Measurements from ENCODE around the gene MGAM2. TPM values are rescaled to one million over a fixed set of nuclear protein-coding genes. Genes with fewer than 3 reads are reported as not detected.

Gene MGAM2
- total RNA-seq, 2 experiments from 2014 or later, result not detected

DNA sequence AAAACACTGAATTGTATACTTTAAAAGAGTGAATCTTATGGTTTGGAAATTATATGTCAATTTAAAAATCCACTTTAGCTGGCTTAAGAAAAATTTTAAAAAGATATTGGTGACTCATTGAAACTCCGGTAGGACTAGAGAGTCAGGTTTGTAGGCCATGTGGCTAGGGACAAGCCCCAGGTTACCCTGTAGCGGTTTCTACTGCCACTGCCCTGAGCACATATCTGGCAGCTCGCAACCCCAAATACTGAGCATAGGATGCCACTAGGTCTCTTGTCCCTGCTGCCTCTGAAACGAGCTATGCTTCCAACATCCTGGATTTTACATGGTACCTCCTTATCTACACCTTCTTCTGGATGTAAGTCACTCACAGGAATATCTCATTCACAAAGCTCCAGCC lies 1.4 kb upstream of the MGAM2 start:
- Histone ChIP-seq H3K36me3 (ENCODE audit: insufficient read depth, low read length) (no peaks in the 10 kb centered on the region), H3K9me2 (ENCODE audit: insufficient read depth, low read length) (no peaks in the 10 kb centered on the region), H4K20me1 (ENCODE audit: insufficient read depth, low read length) (no peaks in the 10 kb centered on the region), H3K9me3 (ENCODE audit: low read length) (no peaks in the 10 kb centered on the region), H3K27ac (ENCODE audit: low read depth, low read length, poor library complexity, severe bottlenecking) (no peak overlapping the region), H3K4me3 (ENCODE audit: low read depth, low read length, poor library complexity, severe bottlenecking) (no peak overlapping the region), H3K79me2 (ENCODE audit: insufficient read depth, low read depth, low read length) (no peaks in the 10 kb centered on the region), H2AFZ (ENCODE audit: low read length) (no peak overlapping the region), H3K4me2 (ENCODE audit: low read length) (no peak overlapping the region), H3K4me1 (ENCODE audit: insufficient read depth, low read length, poor library complexity, severe bottlenecking) (no peaks in the 10 kb centered on the region)
- no TSS peak for BruUV-seq (replicated peaks)
- intact Hi-C loops (cut with micrococcal nuclease; ENCODE audit: unreplicated experiment), result no loop called here
- CTCF ChIA-PET (ENCODE audit: unreplicated experiment), result no interaction called here
- DNase-seq (ENCODE audit: low spot score), result no peak
- POLR2A ChIA-PET, result no interaction called here
- TF ChIP-seq EZH2phosphoT487 (IDR thresholded peaks at IDR 0.05; ENCODE audit: borderline replicate concordance, low read depth, low read length), result no peak
- TF ChIP-seq, protein P1, sequence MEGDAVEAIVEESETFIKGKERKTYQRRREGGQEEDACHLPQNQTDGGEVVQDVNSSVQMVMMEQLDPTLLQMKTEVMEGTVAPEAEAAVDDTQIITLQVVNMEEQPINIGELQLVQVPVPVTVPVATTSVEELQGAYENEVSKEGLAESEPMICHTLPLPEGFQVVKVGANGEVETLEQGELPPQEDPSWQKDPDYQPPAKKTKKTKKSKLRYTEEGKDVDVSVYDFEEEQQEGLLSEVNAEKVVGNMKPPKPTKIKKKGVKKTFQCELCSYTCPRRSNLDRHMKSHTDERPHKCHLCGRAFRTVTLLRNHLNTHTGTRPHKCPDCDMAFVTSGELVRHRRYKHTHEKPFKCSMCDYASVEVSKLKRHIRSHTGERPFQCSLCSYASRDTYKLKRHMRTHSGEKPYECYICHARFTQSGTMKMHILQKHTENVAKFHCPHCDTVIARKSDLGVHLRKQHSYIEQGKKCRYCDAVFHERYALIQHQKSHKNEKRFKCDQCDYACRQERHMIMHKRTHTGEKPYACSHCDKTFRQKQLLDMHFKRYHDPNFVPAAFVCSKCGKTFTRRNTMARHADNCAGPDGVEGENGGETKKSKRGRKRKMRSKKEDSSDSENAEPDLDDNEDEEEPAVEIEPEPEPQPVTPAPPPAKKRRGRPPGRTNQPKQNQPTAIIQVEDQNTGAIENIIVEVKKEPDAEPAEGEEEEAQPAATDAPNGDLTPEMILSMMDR (conservative IDR thresholded peaks at IDR 0.05; ENCODE audit: low read length), result no peak

DNA sequence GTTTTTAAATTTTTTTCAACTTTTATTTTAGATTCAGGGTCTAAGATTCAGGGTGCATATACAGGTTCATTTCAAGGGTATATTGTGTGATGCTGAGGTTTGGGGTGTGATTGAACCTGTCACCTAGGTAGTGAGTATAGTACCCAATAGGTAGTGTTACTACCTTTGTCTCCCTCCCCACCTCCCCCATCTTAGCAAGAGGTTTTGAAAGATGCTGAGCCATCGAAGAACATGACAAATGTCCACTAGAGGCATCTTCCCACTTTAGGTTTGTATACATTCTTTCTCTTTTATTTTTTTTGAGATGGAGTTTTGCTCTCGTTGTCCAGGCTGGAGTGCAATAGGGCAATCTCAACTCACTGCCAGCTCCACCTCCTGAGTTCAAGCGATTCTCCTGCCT lies 880 bp upstream of the MGAM2 start:
- Histone ChIP-seq H3K9me3 (ENCODE audit: low read length) (no peaks in the 10 kb centered on the region), H3K4me3 (ENCODE audit: low read depth, low read length, poor library complexity, severe bottlenecking) (no peak overlapping the region), H3K36me3 (ENCODE audit: insufficient read depth, low read length) (no peaks in the 10 kb centered on the region), H4K20me1 (ENCODE audit: insufficient read depth, low read length) (no peaks in the 10 kb centered on the region), H3K27ac (ENCODE audit: low read depth, low read length, poor library complexity, severe bottlenecking) (no peak overlapping the region), H2AFZ (ENCODE audit: low read length) (no peak overlapping the region), H3K79me2 (ENCODE audit: insufficient read depth, low read depth, low read length) (no peaks in the 10 kb centered on the region), H3K4me1 (ENCODE audit: insufficient read depth, low read length, poor library complexity, severe bottlenecking) (no peaks in the 10 kb centered on the region), H3K4me2 (ENCODE audit: low read length) (no peak overlapping the region), H3K9me2 (ENCODE audit: insufficient read depth, low read length) (no peaks in the 10 kb centered on the region)
- BruUV-seq (replicated peaks), result no TSS peak
- intact Hi-C loops (cut with micrococcal nuclease; ENCODE audit: unreplicated experiment), result no loop called here
- CTCF ChIA-PET (ENCODE audit: unreplicated experiment), result no interaction called here
- TF ChIP-seq, protein P1 (conservative IDR thresholded peaks at IDR 0.05; ENCODE audit: low read length), result 0 out of 2 replicates have a peak, but pooled peaks have one; percentile 10
- no peak for TF ChIP-seq EZH2phosphoT487 (IDR thresholded peaks at IDR 0.05; ENCODE audit: borderline replicate concordance, low read depth, low read length)
- POLR2A ChIA-PET, result interaction anchor here (0.9 kb wide), 1 partner anchor 24 kb away, joined by 3 read pairs; no protein-coding TSS in a partner anchor
- no peak for DNase-seq (ENCODE audit: low spot score)

DNA sequence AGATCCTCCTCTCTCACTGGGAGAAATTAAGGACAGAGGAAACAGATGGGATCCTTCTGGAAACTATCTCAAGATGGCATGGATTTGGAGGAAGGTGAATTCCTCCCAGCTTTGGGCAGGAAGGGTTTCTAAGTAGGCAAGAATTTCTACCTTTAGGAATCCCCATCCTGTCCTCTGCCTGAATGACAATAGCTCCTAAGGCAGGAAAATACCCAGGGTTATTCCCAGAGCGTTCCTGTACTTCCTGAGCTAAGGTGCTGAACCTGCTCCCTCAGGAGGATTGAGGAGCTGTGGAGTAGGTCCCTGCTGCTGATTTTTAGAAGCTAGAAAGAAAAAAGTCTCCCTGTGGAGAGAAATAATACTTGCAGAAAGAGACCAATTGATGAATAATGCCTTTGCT lies 568 bp downstream of the MGAM2 start:
- Histone ChIP-seq H3K4me3 (ENCODE audit: low read depth, low read length, poor library complexity, severe bottlenecking) (no peak overlapping the region), H3K4me1 (ENCODE audit: insufficient read depth, low read length, poor library complexity, severe bottlenecking) (no peaks in the 10 kb centered on the region), H3K79me2 (ENCODE audit: insufficient read depth, low read depth, low read length) (no peaks in the 10 kb centered on the region), H3K4me2 (ENCODE audit: low read length) (no peak overlapping the region), H3K36me3 (ENCODE audit: insufficient read depth, low read length) (no peaks in the 10 kb centered on the region), H4K20me1 (ENCODE audit: insufficient read depth, low read length) (no peaks in the 10 kb centered on the region), H3K9me2 (ENCODE audit: insufficient read depth, low read length) (no peaks in the 10 kb centered on the region), H3K9me3 (ENCODE audit: low read length) (no peaks in the 10 kb centered on the region), H2AFZ (ENCODE audit: low read length) (no peak overlapping the region), H3K27ac (ENCODE audit: low read depth, low read length, poor library complexity, severe bottlenecking) (no peak overlapping the region)
- DNase-seq (ENCODE audit: low spot score), result no peak
- intact Hi-C loops (cut with micrococcal nuclease; ENCODE audit: unreplicated experiment), result no loop called here
- BruUV-seq (replicated peaks), result no TSS peak
- TF ChIP-seq EZH2phosphoT487 (IDR thresholded peaks at IDR 0.05; ENCODE audit: borderline replicate concordance, low read depth, low read length), result no peak
- TF ChIP-seq, protein P1 (conservative IDR thresholded peaks at IDR 0.05; ENCODE audit: low read length), result no peak
- POLR2A ChIA-PET, result interaction anchor here (0.7 kb wide), 1 partner anchor 115 kb away, joined by 3 read pairs; no protein-coding TSS in a partner anchor
- CTCF ChIA-PET (ENCODE audit: unreplicated experiment), result no interaction called here
